HepG2 (cell line): Measurements from ENCODE around the gene AMOTL2. TPM values are rescaled to one million over a fixed set of nuclear protein-coding genes. Genes with fewer than 3 reads are reported as not detected.

Experiments used
- ARID3A ChIP-seq: IDR thresholded peaks from 2 replicates; pipeline ENCODE4 v1.6.1; 2012; ENCODE audit warnings: low read depth, low read length, improper control_type of control experiment
- GATAD1 ChIP-seq: IDR thresholded peaks from 2 replicates; pipeline ENCODE4 v1.6.1; 2016; ENCODE audit warnings: missing genetic modification reagents, missing compliant biosample characterization
- GMEB1 ChIP-seq: sonication (generic); formaldehyde crosslinking; IDR thresholded peaks from 2 replicates; pipeline ENCODE4 v1.5.1; 2020; ENCODE audit warnings: missing genetic modification reagents, mild to moderate bottlenecking, borderline replicate concordance
- IRX3 ChIP-seq: sonication (generic); formaldehyde crosslinking; IDR thresholded peaks from 2 replicates; pipeline ENCODE4 v1.8.1; 2023; ENCODE audit warnings: mild to moderate bottlenecking, low read depth, missing genetic modification reagents, borderline replicate concordance
- MED1 ChIP-seq: sonication (generic); formaldehyde crosslinking; IDR thresholded peaks from 2 replicates; pipeline ENCODE4 v1.4.0; 2020; ENCODE audit warnings: missing genetic modification reagents
- MTERF4 ChIP-seq: sonication (generic); formaldehyde crosslinking; IDR thresholded peaks from 2 replicates; pipeline ENCODE4 v1.8.0; 2023; ENCODE audit warnings: mild to moderate bottlenecking, missing genetic modification reagents
- PLRG1 ChIP-seq: fragments of 450-650 bp; conservative IDR thresholded peaks from 2 replicates; pipeline ENCODE4 v1.6.1; 2016
- TEAD2 ChIP-seq: sonication (generic); formaldehyde crosslinking; IDR thresholded peaks from 2 replicates; pipeline ENCODE4 v1.9.0; 2021; ENCODE audit warnings: missing genetic modification reagents
- TEAD3 ChIP-seq: optimal IDR thresholded peaks from 2 replicates; pipeline ENCODE3; 2016; ENCODE audit warnings: borderline replicate concordance
- TRIM22 ChIP-seq: fragments of 450-650 bp; IDR thresholded peaks from 2 replicates; pipeline ENCODE4 v1.6.1; 2017
- YEATS2 ChIP-seq: sonication (generic); formaldehyde crosslinking; IDR thresholded peaks from 2 replicates; pipeline ENCODE4 v1.4.0; 2020; ENCODE audit warnings: missing genetic modification reagents, borderline replicate concordance
- ZBTB34 ChIP-seq: sonication (generic); formaldehyde crosslinking; IDR thresholded peaks from 2 replicates; pipeline ENCODE4 v1.8.0; 2022; ENCODE audit warnings: mild to moderate bottlenecking, missing genetic modification reagents
- ZBTB49 ChIP-seq: sonication (generic); formaldehyde crosslinking; IDR thresholded peaks from 2 replicates; pipeline ENCODE4 v1.4.0; 2020; ENCODE audit warnings: missing genetic modification reagents, borderline replicate concordance
- ZNF598 ChIP-seq: sonication (generic); formaldehyde crosslinking; IDR thresholded peaks from 2 replicates; pipeline ENCODE4 v1.5.1; 2020; ENCODE audit warnings: mild to moderate bottlenecking, missing genetic modification reagents, borderline replicate concordance
- ZNF761 ChIP-seq: sonication (generic); formaldehyde crosslinking; conservative IDR thresholded peaks from 2 replicates; pipeline ENCODE4 v1.4.0; 2020; ENCODE audit warnings: mild to moderate bottlenecking, missing genetic modification reagents
- ZNF770 ChIP-seq: sonication (generic); formaldehyde crosslinking; IDR thresholded peaks from 2 replicates; pipeline ENCODE4 v1.5.0; 2020; ENCODE audit warnings: mild to moderate bottlenecking, missing genetic modification reagents
- ZNF792 ChIP-seq: IDR thresholded peaks from 2 replicates; pipeline ENCODE4 v1.6.1; 2016
- ZSCAN9 ChIP-seq: IDR thresholded peaks from 2 replicates; pipeline ENCODE4 v1.6.1; 2016; ENCODE audit warnings: borderline replicate concordance
- polyA plus RNA-seq, 8 experiments: library from polyadenylated mRNA; depleted of rRNA in 3 of 8; stranded (reverse) in 7 of 8; unstranded in 1 of 8; fragments of >200 nt; fragmentation: Illumina TruSeq in 4 of 8; extraction: Trizol in 4 of 8; gene quantifications; 2 replicates each; pipeline versions ENCODE4 v1.2.1 to v1.2.3, GENCODE V29; 2011 to 2016; ENCODE audit warnings: low read depth in 4 of 8, missing spikeins in 1 of 8, mixed read lengths in 1 of 8; ENCODE audit not compliant: insufficient read depth in 1 of 8
- total RNA-seq, 5 experiments: library from RNA; depleted of rRNA; stranded (reverse); fragments of >200 nt; fragmentation: Illumina TruSeq; extraction: Trizol; gene quantifications; 2 replicates each; pipeline ENCODE4 v1.2.3, GENCODE V29; 2016; ENCODE audit warnings: low read depth in 1 of 5

The AMOTL2 gene
- total and polyA plus RNA-seq, 2 of the 13 experiments (the other 11 are each of a cell fraction or from before 2014, with no cell fraction given) = 17.3 to 18.5 TPM

GRCh38 chr3:134308350-134308891 is 65.8 kb downstream of the AMOTL2 start (continued):
- TF ChIP-seq MTERF4 (CRISPR knock-in tag) (no peak), PLRG1 (no peak), YEATS2 (CRISPR knock-in tag) (peak; percentile 23; the same call in 1 of the 2 replicates), ZNF792 (CRISPR knock-in tag) (no peak), TEAD3 (CRISPR knock-in tag) (peak; percentile 92), ZNF761 (no peak), MED1 (CRISPR knock-in tag) (no peak), ZSCAN9 (0 out of 2 replicates have a peak, but pooled peaks have one; percentile 36), GMEB1 (peak; percentile 29; the same call in 1 of the 2 replicates), TRIM22 (no peak), ZNF598 (0 out of 2 replicates have a peak, but pooled peaks have one; percentile 44), ZBTB34 (no peak), ZBTB49 (CRISPR knock-in tag) (no peak), IRX3 (CRISPR knock-in tag) (no peak), ARID3A (no peak), GATAD1 (peak; percentile 52), ZNF770 (CRISPR knock-in tag) (no peak), TEAD2 (CRISPR knock-in tag) (no peak)
